HEK293 (cell line): ENCODE results near the gene PHF19.

Source experiments
- ZNF155 ChIP-seq: fragments of 450-650 bp; formaldehyde crosslinking; IDR thresholded peaks from 2 replicates; pipeline ENCODE4 v1.5.1; 2016; ENCODE audit warnings: missing biosample characterization, missing genetic modification characterization
- TF ChIP-seq, protein P1 (sequence below): fragments of 450-650 bp; formaldehyde crosslinking; IDR thresholded peaks from 2 replicates; pipeline ENCODE4 v1.5.1; 2016; ENCODE audit warnings: missing biosample characterization, missing genetic modification characterization
- TF ChIP-seq, protein P2 (sequence below): fragments of 450-650 bp; formaldehyde crosslinking; IDR thresholded peaks from 2 replicates; pipeline ENCODE4 v1.5.1; 2016; ENCODE audit warnings: missing biosample characterization, missing genetic modification characterization

DNA sequence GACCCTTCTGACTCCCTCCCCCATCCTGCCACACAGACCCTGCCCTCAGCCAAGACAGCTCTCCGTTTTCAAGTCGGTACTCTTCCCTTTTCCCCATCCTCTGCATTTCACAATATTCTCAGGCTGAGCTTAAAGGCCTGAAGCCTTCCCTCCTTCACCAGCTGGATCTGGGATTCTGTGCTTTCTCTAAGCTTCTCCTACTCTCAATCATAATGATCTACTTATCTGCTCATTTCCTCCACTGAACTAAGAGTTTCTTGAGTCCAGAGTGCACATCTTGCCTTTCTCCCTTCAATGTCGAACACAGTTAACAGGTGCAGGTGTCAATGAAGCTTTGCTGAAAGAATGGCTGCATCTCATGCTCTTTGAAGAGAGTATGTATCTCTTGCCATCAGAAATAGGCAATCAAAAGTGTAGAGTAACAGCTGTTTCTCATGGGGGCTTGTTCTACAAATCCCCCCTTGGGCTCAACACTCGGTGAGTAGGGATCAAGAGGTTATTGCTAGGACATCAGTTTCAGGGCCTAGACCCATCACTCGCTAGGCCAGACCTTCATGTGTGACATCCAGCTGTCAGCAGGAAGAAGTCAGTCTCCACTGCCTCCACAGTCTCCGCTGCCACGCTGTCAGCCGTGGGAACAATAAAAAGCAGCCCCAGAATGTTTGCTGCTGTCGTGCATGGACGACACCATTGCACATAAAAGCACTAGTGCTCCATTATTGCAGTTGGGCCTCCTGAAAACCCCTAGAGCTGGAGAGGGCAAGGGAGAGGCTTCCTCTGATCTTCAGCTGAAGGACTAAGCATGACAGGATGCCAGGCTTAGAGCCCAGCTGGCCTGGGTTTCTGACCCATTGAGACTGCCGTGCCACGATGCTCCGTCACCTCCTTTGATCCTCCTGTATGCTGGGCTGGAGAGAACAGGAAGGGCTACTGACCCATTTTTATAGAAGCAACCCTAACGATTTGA lies 25.9 kb upstream of the PHF19 start:
- no peak for TF ChIP-seq ZNF155 (tag by site-specific recombination)
- TF ChIP-seq, protein P1, sequence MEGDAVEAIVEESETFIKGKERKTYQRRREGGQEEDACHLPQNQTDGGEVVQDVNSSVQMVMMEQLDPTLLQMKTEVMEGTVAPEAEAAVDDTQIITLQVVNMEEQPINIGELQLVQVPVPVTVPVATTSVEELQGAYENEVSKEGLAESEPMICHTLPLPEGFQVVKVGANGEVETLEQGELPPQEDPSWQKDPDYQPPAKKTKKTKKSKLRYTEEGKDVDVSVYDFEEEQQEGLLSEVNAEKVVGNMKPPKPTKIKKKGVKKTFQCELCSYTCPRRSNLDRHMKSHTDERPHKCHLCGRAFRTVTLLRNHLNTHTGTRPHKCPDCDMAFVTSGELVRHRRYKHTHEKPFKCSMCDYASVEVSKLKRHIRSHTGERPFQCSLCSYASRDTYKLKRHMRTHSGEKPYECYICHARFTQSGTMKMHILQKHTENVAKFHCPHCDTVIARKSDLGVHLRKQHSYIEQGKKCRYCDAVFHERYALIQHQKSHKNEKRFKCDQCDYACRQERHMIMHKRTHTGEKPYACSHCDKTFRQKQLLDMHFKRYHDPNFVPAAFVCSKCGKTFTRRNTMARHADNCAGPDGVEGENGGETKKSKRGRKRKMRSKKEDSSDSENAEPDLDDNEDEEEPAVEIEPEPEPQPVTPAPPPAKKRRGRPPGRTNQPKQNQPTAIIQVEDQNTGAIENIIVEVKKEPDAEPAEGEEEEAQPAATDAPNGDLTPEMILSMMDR (tag by site-specific recombination): no peak
- TF ChIP-seq, protein P2, sequence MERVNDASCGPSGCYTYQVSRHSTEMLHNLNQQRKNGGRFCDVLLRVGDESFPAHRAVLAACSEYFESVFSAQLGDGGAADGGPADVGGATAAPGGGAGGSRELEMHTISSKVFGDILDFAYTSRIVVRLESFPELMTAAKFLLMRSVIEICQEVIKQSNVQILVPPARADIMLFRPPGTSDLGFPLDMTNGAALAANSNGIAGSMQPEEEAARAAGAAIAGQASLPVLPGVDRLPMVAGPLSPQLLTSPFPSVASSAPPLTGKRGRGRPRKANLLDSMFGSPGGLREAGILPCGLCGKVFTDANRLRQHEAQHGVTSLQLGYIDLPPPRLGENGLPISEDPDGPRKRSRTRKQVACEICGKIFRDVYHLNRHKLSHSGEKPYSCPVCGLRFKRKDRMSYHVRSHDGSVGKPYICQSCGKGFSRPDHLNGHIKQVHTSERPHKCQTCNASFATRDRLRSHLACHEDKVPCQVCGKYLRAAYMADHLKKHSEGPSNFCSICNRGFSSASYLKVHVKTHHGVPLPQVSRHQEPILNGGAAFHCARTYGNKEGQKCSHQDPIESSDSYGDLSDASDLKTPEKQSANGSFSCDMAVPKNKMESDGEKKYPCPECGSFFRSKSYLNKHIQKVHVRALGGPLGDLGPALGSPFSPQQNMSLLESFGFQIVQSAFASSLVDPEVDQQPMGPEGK (tag by site-specific recombination): no peak
